NCI-H2081 treated with DMSO at 0.1 percent for 48 hours (cell line): Measurements from ENCODE around the gene MAD1L1.
"Not testable (repeated sequence)": the region's sequence is repeated elsewhere in the genome, so short reads cannot be mapped to it uniquely, and the experiment has no call there.

Experiments
- DNase-seq: peaks from one replicate; lab custom pipeline; 2025; lab: John Stamatoyannopoulos, UW

MAD1L1 gene

GRCh38 chr7:1837696-1838543 lies 394.8 kb downstream of the MAD1L1 start:
- DNase-seq, result not testable (repeated sequence)

DNA sequence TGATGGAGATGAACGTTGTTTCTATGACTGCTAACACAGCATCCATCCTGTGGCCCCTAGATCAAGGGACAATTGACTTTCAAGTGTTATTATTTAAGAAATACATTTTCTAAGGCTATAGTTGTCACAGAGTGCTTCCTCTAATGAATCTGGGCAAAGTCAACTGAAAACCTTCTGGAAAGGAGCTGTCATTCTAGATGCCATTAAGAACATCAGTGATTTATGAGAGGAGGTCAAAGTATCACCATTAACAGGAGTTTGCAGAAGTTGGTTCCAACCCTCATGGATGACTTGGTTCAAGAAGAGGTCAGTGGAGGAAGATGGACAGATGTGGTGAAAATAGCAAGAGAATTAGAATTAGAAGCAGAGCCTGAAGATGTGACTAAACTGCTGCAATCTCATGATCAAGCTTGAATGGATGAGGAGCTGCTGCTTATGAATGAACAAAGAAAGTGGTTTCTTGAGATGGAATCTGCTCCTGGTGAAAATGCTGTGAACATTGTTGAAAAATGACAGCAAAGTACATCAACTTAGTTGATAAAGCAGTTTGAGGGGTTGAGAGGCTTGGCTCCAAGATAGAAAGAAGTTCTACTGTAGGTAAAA lies 400.7 kb downstream of the MAD1L1 start:
- DNase-seq, result not testable (repeated sequence)

- DNase-seq, result not testable (repeated sequence)
Observed at GRCh38 chr7:1831471-1831870, 401.3 kb downstream of the MAD1L1 start.

DNA sequence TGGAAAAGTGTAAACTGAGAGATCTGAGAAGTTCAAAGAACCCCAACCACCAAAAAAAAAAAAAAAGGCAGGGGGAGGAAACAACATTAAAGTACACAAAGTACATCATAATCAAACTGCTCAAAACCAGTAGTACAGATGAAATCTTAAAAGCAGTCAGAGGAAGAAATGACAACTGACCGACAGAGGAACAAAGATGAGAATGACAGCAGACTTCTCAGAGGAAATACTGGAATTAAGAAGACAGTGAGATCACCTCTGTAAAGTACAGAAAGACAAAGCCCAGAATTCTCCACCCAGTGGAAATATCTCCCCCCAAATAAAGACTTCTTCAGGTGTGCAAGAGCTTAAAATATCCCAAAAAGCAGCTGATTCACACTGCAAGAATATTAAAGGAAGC lies 403.1 kb downstream of the MAD1L1 start:
- not testable (repeated sequence) for DNase-seq

GRCh38 chr7:1829111-1829510 lies 403.6 kb downstream of the MAD1L1 start:
- DNase-seq, result no peak

GRCh38 chr7:1828170-1828569 lies 404.6 kb downstream of the MAD1L1 start:
- not testable (repeated sequence) for DNase-seq

GRCh38 chr7:1827521-1827981 lies 405.2 kb downstream of the MAD1L1 start:
- DNase-seq, result not testable (repeated sequence)

DNA sequence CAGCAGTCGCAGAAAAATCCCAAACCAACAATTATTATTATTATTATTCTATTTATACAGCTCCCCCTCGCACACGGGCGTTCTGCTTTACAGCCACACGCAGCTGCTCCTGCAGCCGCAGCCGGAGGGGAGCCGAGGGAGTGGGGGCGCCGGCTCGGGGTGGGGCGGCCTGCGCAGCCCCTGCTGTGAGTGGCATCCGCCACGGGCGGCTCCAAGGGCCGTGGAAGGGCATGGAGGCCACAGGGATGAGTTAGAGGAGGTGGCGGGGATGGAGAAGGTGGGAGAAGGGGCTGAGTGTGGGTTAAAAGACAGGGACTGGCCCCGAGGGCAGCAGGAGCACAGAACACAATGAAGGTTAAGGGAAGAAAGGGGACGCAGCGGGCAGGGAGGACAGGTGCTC lies 405.8 kb downstream of the MAD1L1 start:
- DNase-seq, result not testable (repeated sequence)

DNA sequence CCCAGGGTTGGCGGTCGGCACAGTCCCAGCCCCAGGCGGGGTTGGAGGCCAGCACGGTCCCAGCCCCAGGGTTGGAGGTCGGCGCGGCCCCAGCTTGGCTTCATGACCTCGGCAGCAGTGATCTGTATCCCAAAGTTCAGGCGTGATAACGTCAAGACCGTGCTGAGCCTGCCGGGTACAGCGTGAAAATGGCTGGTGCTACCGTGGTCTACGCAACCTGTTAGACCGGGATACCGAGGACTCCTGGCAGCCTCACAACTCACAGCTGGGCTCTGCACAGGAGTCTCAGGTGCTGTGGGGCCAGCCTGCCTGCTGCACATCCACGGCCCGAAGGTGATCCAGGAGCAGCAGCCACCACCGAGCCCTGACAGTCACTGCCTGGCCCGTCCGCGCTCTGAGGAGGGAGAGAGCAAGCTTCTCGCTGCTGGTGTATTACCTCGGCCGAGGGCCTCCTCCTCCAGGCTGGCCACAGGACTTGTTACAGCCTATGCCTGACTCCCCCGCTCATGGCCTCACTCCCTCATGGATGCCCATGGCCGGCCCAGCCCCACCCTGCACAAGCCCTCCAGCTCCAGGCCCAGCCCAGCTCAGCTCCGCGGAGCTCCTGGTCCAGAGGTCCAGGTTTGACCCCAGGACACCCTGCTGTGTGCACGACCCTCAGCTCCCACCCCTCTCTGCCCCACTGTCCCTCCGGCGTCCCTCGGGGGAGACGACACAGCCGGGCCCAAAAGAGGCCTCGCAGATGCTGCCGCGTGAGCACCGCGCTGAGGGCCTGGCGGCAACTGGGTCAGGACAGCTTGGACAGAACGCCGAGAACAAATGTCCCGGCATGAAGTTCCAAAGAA lies 406.6 kb downstream of the MAD1L1 start:
- DNase-seq, result no peak

GRCh38 chr7:1825647-1825896 lies 407.2 kb downstream of the MAD1L1 start:
- DNase-seq, result not testable (repeated sequence)

DNA sequence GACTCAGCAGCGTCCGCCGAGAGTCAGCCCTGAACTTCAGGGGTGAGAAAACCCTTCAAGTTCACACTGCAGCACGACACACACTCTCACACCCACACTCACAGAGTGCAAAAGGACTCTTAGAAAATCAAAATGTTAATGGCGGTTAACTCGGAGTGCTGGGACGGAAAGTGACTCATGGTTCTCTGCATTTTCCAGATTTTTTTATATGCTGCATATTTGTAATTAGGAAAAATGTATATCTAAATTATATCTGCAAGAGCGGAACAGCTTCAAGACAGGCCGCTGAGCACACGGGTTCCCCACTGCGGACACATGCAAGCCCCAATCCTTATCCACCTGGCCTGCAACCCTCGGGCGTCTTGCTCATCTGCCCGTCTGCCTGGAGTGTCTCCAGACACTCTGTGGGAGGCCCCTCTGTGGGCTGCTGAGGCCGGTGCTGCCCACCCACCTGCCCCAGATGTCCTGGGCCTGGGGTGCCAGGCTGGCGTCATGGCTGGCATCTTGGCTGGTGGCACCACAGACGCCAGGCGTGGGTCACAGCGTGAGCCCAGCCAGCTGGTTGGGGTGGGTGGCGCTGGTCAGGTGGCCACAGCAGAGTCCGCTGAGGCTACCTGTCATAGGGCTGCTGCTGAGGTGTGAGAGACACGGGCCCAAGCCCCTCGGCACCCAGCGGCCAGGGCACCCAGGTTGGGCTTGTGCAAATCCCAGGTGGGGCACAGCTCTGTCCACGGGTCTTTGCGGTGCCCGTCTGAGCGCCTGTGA lies 407.7 kb downstream of the MAD1L1 start:
- not testable (repeated sequence) for DNase-seq

DNA sequence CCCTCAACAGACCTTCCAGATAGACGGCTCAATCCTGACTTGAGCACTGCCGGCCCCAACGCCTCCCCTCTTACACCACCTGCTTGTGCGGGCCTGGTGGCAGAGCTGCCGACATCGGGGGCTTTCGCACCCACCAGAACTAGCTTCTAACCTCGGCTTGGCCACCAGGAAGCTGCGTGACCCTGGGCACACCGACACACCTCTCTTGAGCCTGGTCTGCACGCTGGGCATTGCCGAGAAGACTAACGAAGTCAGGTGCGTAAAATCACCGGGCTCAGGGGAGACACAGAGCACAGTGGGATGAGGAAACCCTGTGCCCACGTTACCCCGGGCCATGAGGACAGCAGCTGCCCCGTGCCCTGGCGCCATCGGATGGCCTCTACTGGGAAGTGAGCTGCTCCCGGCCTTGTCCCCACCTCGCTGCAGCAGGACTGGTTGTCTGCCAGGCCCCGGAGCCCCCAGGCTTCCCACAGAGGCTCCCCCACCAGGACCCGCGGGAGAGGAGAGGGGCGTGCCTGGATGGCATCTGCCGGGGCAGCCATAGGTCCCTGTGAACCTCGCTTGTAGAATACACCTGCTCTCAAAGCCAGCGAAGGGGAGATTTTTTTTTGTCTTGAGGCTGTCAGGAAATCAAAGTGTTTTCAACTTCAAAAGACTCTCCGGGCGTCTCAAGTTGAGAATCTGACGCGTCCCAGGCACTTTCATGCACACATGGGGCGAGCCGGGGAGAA lies 408.4 kb downstream of the MAD1L1 start:
- DNase-seq, result not testable (repeated sequence)

GRCh38 chr7:1823376-1824150 lies 409.2 kb downstream of the MAD1L1 start:
- no peak for DNase-seq

DNA sequence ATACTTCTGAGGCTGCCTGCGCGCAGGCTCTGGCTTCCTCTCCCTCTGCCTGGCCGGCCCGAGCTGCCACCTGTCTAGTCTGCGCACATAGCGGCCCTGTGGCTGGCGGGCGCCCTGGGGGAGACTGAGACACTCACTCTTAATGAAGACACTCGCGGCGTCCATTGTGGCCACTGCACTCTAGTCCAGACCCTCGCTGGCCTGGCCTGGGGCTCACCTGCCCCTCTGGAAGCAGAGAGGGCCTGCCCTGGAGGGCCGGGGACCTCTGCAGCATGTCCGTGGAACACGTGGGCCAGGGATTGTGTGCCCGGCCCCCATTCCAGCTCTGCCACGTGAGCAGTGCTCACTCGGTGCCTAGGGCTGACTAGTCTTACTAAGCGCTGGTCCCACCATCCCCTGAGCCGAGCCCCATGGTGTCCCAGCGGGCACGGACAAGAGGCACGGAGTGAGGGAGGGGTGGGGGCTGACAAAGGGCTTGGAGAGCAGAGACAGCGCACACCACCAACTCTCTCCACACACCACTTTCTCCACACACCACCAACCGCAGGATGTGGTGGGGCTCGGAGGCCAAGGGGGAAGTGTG lies 413.4 kb downstream of the MAD1L1 start:
- DNase-seq, result no peak

- DNase-seq, result peak; percentile 14
Observed at GRCh38 chr7:1818575-1819258, 414.0 kb downstream of the MAD1L1 start.

- no peak for DNase-seq
Observed at GRCh38 chr7:1817061-1817712, 415.6 kb downstream of the MAD1L1 start.

DNA sequence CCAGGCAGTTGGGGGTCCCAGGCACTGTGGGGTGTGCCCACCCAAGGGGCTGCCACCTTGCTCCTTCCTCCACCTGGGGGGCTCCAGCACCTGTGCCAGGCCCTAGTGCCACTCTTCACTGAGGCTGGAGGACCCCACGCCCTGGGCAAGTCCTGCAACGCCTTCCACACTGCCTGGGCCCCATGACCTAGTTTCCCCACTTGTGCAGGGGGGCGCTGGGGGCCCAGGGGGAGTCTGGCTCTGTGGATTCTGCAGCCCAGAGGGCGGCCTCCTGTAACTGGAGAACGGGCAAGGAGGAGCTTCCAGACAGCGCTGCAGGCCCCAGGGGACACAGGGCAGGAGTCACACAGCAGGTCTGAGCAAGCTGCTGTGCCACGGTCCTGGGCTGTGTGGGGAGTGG lies 416.3 kb downstream of the MAD1L1 start:
- DNase-seq, result not testable (repeated sequence)

GRCh38 chr7:1815551-1816281 lies 417.0 kb downstream of the MAD1L1 start:
- DNase-seq, result not testable (repeated sequence)
